ENCODE data around the gene SF3B1.
A peak's percentile ranks its signal among the peaks of the same experiment; 100 is the strongest.
"Not testable (repeated sequence)": the region's sequence is repeated elsewhere in the genome, so short reads cannot be mapped to it uniquely, and the experiment has no call there.

Gene SF3B1

GRCh38 chr2:197378494-197379307 lies 56.1 kb downstream of the SF3B1 start:
- DNase-seq (ENCODE audit: low read depth), result peak; percentile 19

DNA sequence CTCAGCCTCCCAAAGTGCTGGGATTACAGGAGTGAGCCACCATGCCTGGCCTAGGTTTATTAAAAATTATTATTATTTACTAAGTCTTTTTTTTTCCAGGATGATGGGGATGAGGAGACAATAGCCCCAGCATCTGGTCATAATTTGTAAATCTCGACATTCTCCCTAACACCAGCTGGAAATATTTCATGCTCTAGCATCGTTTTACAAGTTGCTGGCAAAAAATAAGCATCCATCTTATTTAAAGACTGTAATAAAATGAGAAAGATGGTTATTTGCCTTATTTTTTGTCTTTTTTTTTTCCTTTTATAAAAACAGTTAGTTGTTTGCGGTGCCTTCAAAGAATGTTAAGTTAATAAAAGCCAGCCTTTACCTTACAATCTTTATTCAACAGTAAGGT lies 56.7 kb downstream of the SF3B1 start:
- DNase-seq (ENCODE audit: low read depth), result no peak

DNA sequence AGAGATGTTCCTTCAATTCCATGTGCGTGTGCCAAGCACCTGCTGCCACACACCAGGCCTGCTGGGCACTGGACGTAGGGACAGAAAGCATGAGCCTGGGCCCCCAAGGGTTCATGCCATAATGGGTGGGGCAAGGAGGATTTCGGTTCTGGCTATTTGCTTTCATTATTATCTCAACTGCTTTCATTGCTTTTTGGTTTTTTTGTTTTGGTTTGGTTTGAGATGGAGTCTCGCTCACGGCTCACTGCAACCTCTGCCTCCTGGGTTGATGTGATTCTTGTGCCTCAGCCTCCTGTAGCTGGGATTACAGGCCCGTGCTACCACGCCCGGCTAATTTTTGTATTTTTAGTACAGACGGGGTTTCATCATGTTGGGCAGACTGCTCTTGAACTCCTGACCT lies 57.2 kb downstream of the SF3B1 start:
- DNase-seq (ENCODE audit: low read depth), result no peak

DNA sequence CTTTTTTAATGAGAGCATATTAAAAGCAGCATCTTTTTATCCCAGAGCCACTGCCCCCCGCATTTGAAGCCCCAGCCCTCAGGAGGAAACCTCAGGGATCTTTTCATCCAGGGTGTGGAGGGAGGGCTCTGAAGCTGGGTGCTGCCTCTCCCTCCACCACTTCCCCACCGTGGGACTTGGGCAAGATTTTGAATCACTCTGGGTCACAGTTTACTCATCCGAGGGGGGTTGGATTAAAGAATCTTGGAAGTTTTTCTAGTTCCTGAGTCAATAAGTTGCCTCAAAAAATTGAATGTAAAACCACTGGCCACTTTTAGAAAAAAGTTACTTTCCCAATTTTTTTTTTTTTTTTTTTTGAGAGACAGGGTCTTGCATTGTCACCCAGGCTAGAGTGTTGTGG lies 62.2 kb downstream of the SF3B1 start:
- DNase-seq (ENCODE audit: low read depth), result no peak

DNA sequence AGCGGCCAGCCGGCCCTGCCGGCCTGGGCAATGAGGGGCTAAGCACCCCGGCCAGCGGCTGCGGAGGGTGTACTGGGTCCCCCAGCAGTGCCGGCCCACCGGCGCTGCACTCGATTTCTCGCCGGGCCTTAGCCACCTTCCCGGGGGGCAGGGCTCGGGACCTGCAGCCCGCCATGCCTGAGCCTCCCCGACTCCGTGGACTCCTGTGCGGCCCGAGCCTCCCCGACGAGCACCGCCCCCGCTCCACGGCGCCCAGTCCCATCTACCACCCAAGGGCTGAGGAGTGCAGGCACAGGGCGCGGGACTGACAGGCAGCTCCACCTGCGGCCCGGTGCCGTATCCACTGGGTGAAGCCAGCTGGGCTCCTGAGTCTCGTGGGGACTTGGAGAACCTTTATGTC lies 64.2 kb downstream of the SF3B1 start:
- not testable (repeated sequence) for DNase-seq (ENCODE audit: low read depth)

- peak; percentile 11 for DNase-seq (ENCODE audit: low read depth)
These were observed 64.9 kb downstream of the SF3B1 start for GRCh38 chr2:197369933-197370320.

DNA sequence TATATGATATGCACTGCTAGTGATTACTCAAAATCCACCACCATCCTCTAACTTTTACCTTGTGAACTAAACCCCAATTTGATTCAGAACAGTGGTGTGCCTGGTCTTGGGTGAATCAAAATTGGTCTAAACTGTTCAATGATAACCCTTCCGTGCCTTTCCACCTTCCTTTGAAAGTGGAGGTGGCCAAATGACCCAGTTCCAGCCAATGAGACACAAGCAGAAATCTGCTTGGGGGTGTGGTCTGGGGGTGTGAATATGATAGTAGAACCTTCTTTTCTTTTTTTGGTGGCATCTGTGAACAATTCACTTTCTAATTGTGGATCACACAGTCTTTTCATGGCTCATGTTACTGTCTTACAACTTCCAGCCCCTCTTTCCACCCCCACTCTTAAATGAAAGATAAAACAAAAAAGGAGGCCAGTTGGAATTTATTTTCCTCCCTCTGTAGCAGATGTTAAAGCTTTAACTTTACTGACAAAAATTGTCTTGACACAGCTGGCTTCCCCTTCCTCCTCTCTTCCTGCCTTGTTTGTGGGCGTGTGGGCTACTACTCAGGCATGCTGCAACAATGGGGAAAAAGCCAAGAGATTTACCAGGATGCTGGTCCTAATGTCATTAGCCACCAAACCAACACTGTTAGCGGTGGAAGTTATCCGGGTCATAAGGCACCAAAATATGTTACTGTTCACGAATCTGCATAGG lies 65.4 kb downstream of the SF3B1 start:
- DNase-seq (ENCODE audit: low read depth), result no peak

DNA sequence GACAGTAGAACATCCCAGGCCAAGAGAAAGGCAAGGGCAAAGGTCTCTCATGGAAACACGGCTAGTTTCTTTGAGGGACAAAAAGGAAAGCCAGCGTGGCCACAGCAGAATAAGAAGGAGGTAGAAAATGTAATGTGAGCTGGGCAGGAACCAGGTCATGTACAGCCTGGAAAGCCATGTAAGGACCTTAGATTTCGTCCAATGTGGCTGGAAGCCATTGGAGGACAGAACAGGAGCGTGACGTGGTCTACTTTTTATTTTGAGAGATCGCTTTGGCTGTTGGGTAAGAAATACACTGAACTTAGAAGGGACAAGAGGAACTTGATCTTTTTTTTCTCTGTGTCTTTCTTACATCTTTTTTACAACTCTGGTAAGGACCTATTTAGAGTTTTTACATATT lies 66.4 kb downstream of the SF3B1 start:
- no peak for DNase-seq (ENCODE audit: low read depth)

GRCh38 chr2:197363998-197364397 lies 70.8 kb downstream of the SF3B1 start:
- DNase-seq (ENCODE audit: low read depth), result no peak

DNA sequence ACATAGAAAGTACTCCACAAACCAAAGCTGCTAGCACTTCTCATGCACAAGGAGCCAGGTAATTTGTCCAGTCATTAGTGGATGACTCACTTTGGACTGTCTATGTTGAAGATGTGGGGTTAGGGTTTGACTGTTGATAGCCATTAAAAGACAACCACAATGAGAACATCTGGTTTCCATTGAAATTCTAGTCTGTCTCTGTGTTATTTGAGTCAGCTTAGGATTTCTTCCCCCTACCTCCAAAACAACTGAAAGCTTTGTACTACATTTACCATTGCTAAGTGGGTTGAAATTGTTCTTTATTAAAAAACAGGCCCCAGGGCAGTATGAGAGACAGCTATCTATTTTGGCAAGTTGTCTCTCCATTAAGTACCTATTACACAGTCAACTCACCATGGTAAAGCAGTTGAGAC lies 74.1 kb downstream of the SF3B1 start:
- DNase-seq (ENCODE audit: low read depth), result peak; percentile 41

DNA sequence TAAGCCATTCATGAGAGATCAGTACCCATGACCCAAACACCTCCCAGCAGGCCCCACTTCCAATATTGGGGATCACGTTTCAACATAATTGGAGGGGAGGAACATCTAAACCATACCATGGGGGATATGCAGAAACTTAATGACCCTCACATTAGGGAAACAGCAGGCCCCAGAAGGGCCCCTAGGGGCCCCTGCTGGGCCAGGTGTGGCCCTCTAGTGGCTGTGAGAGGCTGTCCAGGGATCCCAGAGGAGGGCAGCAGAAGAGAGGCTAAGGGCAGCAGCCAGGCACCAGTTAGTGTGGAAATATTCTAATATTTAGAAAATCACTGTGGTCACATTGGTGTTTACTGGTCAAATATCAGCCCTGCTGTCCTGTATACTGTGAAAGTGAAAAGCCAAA lies 75.0 kb downstream of the SF3B1 start:
- DNase-seq (ENCODE audit: low read depth), result no peak

- no peak for DNase-seq (ENCODE audit: low read depth)
These were observed 75.9 kb downstream of the SF3B1 start for GRCh38 chr2:197358931-197359330.

DNA sequence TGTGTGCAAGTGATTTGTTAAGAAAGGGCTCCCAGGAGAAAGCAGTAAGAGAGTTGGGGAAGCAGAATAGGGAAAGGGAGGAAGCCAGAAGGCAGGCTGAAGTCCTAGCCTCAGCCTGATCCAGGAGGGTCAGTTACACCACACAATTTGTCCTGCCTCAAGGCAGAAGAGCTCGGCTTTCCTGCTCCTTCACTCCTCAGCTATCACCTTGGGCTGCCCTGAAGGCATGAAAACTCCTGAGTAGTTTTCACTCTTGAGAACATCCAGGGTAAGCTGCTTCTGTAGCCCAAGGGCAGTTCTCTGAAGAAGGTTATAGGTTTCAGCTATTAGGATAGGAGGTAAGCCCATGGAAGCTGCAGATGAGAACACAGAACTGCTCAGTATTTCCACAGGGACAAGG lies 76.8 kb downstream of the SF3B1 start:
- no peak for DNase-seq (ENCODE audit: low read depth)

GRCh38 chr2:197356136-197356535 lies 78.7 kb downstream of the SF3B1 start:
- peak; percentile 6 for DNase-seq (ENCODE audit: low read depth)

DNA sequence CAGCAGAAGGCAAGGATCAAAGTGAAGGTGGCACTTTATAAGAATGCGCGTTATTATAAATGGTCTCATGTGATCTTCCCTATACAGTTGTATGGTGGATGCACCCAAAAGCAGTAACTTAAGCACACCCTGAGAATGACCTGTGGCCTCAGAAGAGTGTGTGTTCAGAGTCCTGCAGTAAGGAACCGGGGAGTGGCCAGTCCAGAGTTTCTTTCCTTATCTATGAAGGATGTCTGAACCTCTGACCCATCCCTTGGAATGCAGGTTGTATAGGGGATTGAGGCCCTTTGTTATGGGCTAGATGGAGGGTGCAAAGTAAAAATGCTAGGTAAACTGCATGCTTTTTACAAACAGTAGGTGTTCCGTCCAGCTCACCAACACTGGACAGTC lies 80.7 kb downstream of the SF3B1 start:
- DNase-seq (ENCODE audit: low read depth), result no peak

- DNase-seq (ENCODE audit: low read depth), result no peak
These were observed 81.2 kb downstream of the SF3B1 start for GRCh38 chr2:197353393-197354168.

- no peak for DNase-seq (ENCODE audit: low read depth)
These were observed 85.1 kb downstream of the SF3B1 start for GRCh38 chr2:197349699-197350098.

- DNase-seq (ENCODE audit: low read depth), result no peak
These were observed 86.0 kb downstream of the SF3B1 start for GRCh38 chr2:197348721-197349360.

DNA sequence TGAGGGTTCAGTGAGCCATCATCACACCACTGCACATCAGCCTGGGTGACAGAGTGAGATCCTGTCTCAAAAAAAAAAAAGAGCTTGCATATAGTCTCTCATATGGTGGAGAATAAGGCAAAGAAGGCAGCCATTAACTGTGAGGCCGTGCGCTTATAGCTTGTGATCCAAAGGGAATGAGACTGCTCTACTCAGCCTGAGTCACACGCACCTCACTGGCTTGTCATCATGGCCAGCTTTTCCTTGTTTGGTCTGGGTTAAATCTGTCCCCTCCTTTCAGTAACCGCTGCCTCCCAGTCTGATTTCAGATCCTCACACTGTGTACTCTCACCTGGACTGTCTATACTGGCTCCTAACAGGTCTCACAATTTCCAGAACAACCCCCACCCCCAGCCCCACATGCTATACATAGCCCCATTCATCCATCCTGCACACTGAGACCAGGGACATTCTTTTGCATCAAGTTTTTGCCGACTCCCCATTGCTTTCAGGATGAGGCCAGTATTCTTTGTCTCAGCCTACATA lies 88.9 kb downstream of the SF3B1 start:
- no peak for DNase-seq (ENCODE audit: low read depth)

GRCh38 chr2:197343968-197344367 lies 90.9 kb downstream of the SF3B1 start:
- DNase-seq (ENCODE audit: low read depth), result not testable (repeated sequence)

GRCh38 chr2:197340591-197340990 lies 94.2 kb downstream of the SF3B1 start:
- no peak for DNase-seq (ENCODE audit: low read depth)

Measured in amniotic epithelial cell (primary cell).